K562 (cell line): ENCODE measurements around the gene C10orf105. TPM values are rescaled to one million over a fixed set of nuclear protein-coding genes. Genes with fewer than 3 reads are reported as not detected.

ENCODE experiments used
- ATAC-seq: fragments of 200-7000 bp; cut with Tn5 transposase; 3 replicates; pipeline ENCODE4 v1.9.1; 2020; ENCODE audit warnings: moderate library complexity
- BruUV-seq: library from RNA; stranded (reverse); fragments of 400-500 nt; replicated peaks from 2 replicates; lab custom pipeline; 2021; lab: Mats Ljungman, UMichigan
- CTCF ChIA-PET: fragments of 300-600 bp; formaldehyde crosslinking; extraction: SDS; loops from one replicate; lab custom pipeline; 2021; ENCODE audit warnings: low intra/inter-chr PET ratio; lab: Yijun Ruan, JAX
- POLR2A ChIA-PET: fragments of 300-600, 350-650 bp; sonication (Branson Sonifier 250); formaldehyde crosslinking; extraction: SDS; loops from one replicate; lab custom pipeline; 2021; ENCODE audit warnings: antibody characterized with exemption, inconsistent platforms; lab: Yijun Ruan, JAX
- DNase-seq, 4 experiments: peaks; one replicate each; pipeline versions ENCODE4 v3.0.0 to v3.0.0-alpha.2; 2011 to 2018; ENCODE audit warnings: low spot score in 3 of 4, mixed read lengths in 3 of 4; ENCODE audit errors: extremely low read depth in 1 of 4
- FAIRE-seq: peaks from 2 replicates; lab custom pipeline; 2011; peaks lifted over from hg19 to GRCh38; lab: Jason Lieb, UNC
- H2AFZ ChIP-seq: 2 replicates; pipeline ENCODE4 v1.6.0; 2011; ENCODE audit warnings: low read depth, low read length, control low read depth, inconsistent platforms
- H3K27ac ChIP-seq: fragments of 200-600 bp; 3 replicates; pipeline ENCODE4 v1.8.0; 2011; ENCODE audit warnings: low read depth, mild to moderate bottlenecking, control low read depth, inconsistent platforms, low read length, moderate library complexity, mixed read lengths; ENCODE audit errors: extremely low read depth
- H3K27me3 ChIP-seq, 2 experiments: fragments of 300-600 bp in 1 of 2; 2 replicates in 1 of 2; 3 replicates in 1 of 2; pipeline versions ENCODE4 v1.6.0 to v1.8.0; 2011; ENCODE audit warnings: inconsistent platforms in 2 of 2, low read length in 2 of 2, mild to moderate bottlenecking in 1 of 2, mixed read lengths in 1 of 2, moderate library complexity in 1 of 2; ENCODE audit not compliant: control insufficient read depth in 2 of 2, insufficient read depth in 2 of 2
- H3K36me3 ChIP-seq: fragments of 300-600 bp; 3 replicates; pipeline ENCODE4 v1.8.0; 2011; ENCODE audit warnings: mild to moderate bottlenecking, low read length, inconsistent platforms; ENCODE audit not compliant: control insufficient read depth, insufficient read depth
- H3K4me1 ChIP-seq, 2 experiments: fragments of 200-600 bp in 1 of 2; replicated peaks in 1 of 2; 2 replicates in 1 of 2; 3 replicates in 1 of 2; pipeline versions ENCODE4 v1.5.1 to v1.8.0; 2011; ENCODE audit warnings: inconsistent platforms in 2 of 2, low read length in 2 of 2, mild to moderate bottlenecking in 1 of 2, mixed read lengths in 1 of 2, moderate library complexity in 1 of 2; ENCODE audit not compliant: control insufficient read depth in 2 of 2, insufficient read depth in 2 of 2
- H3K4me2 ChIP-seq: 2 replicates; pipeline ENCODE4 v1.6.1; 2011; ENCODE audit warnings: low read length, control low read depth, inconsistent platforms, mixed read lengths; ENCODE audit not compliant: insufficient read depth
- H3K4me3 ChIP-seq: fragments of 200-600 bp; sonication (generic), shearing (Covaris generic); 2 replicates; pipeline ENCODE4 v1.5.1; 2016; ENCODE audit warnings: control low read depth, inconsistent platforms
- H3K79me2 ChIP-seq: fragments of 200-600 bp; 3 replicates; pipeline ENCODE4 v1.8.0; 2011; ENCODE audit warnings: low read length, inconsistent platforms; ENCODE audit not compliant: control insufficient read depth, insufficient read depth
- H3K9ac ChIP-seq, 2 experiments: 2 replicates each; pipeline versions ENCODE4 v1.6.0 to v1.6.1; 2011; ENCODE audit warnings: low read depth in 2 of 2, low read length in 2 of 2, control low read depth in 1 of 2, inconsistent platforms in 1 of 2, mild to moderate bottlenecking in 1 of 2, mixed read lengths in 1 of 2; ENCODE audit not compliant: insufficient read depth in 1 of 2
- H3K9me1 ChIP-seq: one replicate; pipeline ENCODE4 v1.6.0; 2011; ENCODE audit warnings: inconsistent platforms, mild to moderate bottlenecking, low read length, moderate library complexity; ENCODE audit not compliant: control insufficient read depth, insufficient read depth
- H3K9me3 ChIP-seq: replicated peaks from 2 replicates; pipeline ENCODE4 v1.5.1; 2011; ENCODE audit warnings: low read depth, low read length, inconsistent platforms; ENCODE audit not compliant: control insufficient read depth, insufficient read depth
- H4K20me1 ChIP-seq: replicated peaks from 2 replicates; pipeline ENCODE4 v1.6.1; 2011; ENCODE audit warnings: low read length, inconsistent platforms, mixed read lengths; ENCODE audit not compliant: control insufficient read depth, insufficient read depth
- BACH1 ChIP-seq: fragments of 200-800 bp; sonication (Bioruptor generic); IDR thresholded peaks from 2 replicates; pipeline ENCODE4 v1.6.1; 2016; ENCODE audit warnings: missing genetic modification characterization, missing compliant biosample characterization
- BCOR ChIP-seq: fragments of 450-650 bp; IDR thresholded peaks from 2 replicates; pipeline ENCODE4 v1.6.1; 2016
- CBFA2T3 ChIP-seq: fragments of 450-650 bp; IDR thresholded peaks from 2 replicates; pipeline ENCODE4 v1.6.1; 2017
- CEBPB ChIP-seq: fragments of 450-650 bp; IDR thresholded peaks from 2 replicates; pipeline ENCODE4 v1.6.1; 2016; ENCODE audit warnings: missing genetic modification characterization, missing compliant biosample characterization
- ELF2 ChIP-seq: fragments of 250-450 bp; sonication (Bioruptor Pico); IDR thresholded peaks from 2 replicates; pipeline ENCODE4 v1.5.0; 2021; ENCODE audit warnings: mild to moderate bottlenecking
- FOSL1 ChIP-seq: fragments of 200-800 bp; sonication (Bioruptor generic); conservative IDR thresholded peaks from 2 replicates; pipeline ENCODE4 v1.6.1; 2016; ENCODE audit warnings: missing genetic modification characterization, missing compliant biosample characterization
- HLTF ChIP-seq: fragments of 450-650 bp; IDR thresholded peaks from 2 replicates; pipeline ENCODE4 v1.6.1; 2016
- HMG20B ChIP-seq: fragments of 250-450 bp; sonication (Bioruptor Pico); IDR thresholded peaks from 2 replicates; pipeline ENCODE4 v1.5.0; 2021; ENCODE audit warnings: mild to moderate bottlenecking
- PHTF2 ChIP-seq: fragments of 250-450 bp; sonication (Bioruptor Pico); IDR thresholded peaks from 2 replicates; pipeline ENCODE4 v1.5.0; 2021; ENCODE audit warnings: mild to moderate bottlenecking
- RBM17 ChIP-seq: fragments of 200-400 bp; formaldehyde crosslinking; IDR thresholded peaks from 2 replicates; pipeline ENCODE4 v1.6.1; 2017; ENCODE audit warnings: low read depth, mild to moderate bottlenecking, low read length, borderline replicate concordance
- SP2 ChIP-seq: IDR thresholded peaks from 2 replicates; pipeline ENCODE4 v1.6.1; 2011; ENCODE audit warnings: mild to moderate bottlenecking, low read depth, low read length, moderate library complexity; ENCODE audit not compliant: poor library complexity, severe bottlenecking; ENCODE audit errors: extremely low read depth
- TSC22D4 ChIP-seq: fragments of 450-650 bp; IDR thresholded peaks from 2 replicates; pipeline ENCODE4 v1.6.1; 2016; ENCODE audit warnings: missing genetic modification characterization, missing biosample characterization, control low read depth
- ZFP36 ChIP-seq: fragments of 150-350 bp; IDR thresholded peaks from 2 replicates; pipeline ENCODE4 v1.6.1; 2018; ENCODE audit warnings: low read length, low read depth; ENCODE audit not compliant: partially characterized antibody
- ZNF24 ChIP-seq: fragments of 450-650 bp; IDR thresholded peaks from 2 replicates; pipeline ENCODE4 v1.6.1; 2016
- ZNF408 ChIP-seq: fragments of 250-450 bp; sonication (Bioruptor Pico); IDR thresholded peaks from 2 replicates; pipeline ENCODE4 v1.4.0; 2020; ENCODE audit warnings: low read depth, mild to moderate bottlenecking, moderate library complexity
- ZNF436 ChIP-seq: fragments of 250-450, 450-650 bp; sonication (Bioruptor Pico); formaldehyde crosslinking; IDR thresholded peaks from 2 replicates; pipeline ENCODE4 v1.7.0; 2020; ENCODE audit warnings: mild to moderate bottlenecking
- ZNF551 ChIP-seq: fragments of 250-450 bp; sonication (Bioruptor Pico); IDR thresholded peaks from 2 replicates; pipeline ENCODE4 v1.5.0; 2021; ENCODE audit warnings: mild to moderate bottlenecking, moderate library complexity
- WGBS: fragments of 100-300 bp; shearing (Covaris generic); methylation state at CpG from one replicate; pipeline ENCODE4 v1.1.6; 2016; ENCODE audit warnings: low coverage, mixed read lengths; ENCODE audit not compliant: insufficient coverage; ENCODE audit errors: missing lambda C conversion rate; 5-methylcytosine and 5-hydroxymethylcytosine counted together
- in situ Hi-C: fragments of 300-500 bp; cut with MboI; formaldehyde crosslinking; loops from 4 replicates; pipeline ENCODE4 v1.15.0; 2018; ENCODE audit warnings: inconsistent platforms, mixed read lengths
- intact Hi-C: fragments of 100-400 bp; cut with micrococcal nuclease; formaldehyde crosslinking; loops from 2 replicates; pipeline ENCODE4 v1.14.2; 2022
- polyA plus RNA-seq, 8 experiments: library from polyadenylated mRNA; depleted of rRNA in 4 of 8; stranded (reverse) in 5 of 8; unstranded in 3 of 8; fragments of >200 nt; fragmentation: Nextera tagmentation in 2 of 8; fragmentation: Illumina TruSeq in 1 of 8; extraction: Ambion mirVana in 2 of 8; extraction: Trizol in 1 of 8; gene quantifications; 2 replicates each; pipeline versions ENCODE4 v1.2.1 to v1.2.3, GENCODE V29; 2011 to 2014; ENCODE audit warnings: inconsistent platforms in 1 of 8, missing spikeins in 1 of 8
- total RNA-seq, 7 experiments: library from RNA; depleted of rRNA in 6 of 7; stranded (reverse); fragments of >200 nt in 6 of 7; fragmentation: Illumina TruSeq in 2 of 7; extraction: Trizol in 2 of 7; gene quantifications; 2 replicates each; pipeline versions ENCODE4 v1.2.1 to v1.2.3, GENCODE V29; 2011 to 2021; ENCODE audit warnings: low replicate concordance in 1 of 7
- TF ChIP-seq, protein P1 (sequence below), 2 experiments: fragments of 450-650 bp; IDR thresholded peaks; 2 replicates each; pipeline ENCODE4 v1.6.1; 2018; ENCODE audit warnings: mild to moderate bottlenecking in 2 of 2, low read depth in 1 of 2; ENCODE audit not compliant: partially characterized antibody in 2 of 2
- TF ChIP-seq, protein P2 (sequence below): fragments of 250-450 bp; sonication (Bioruptor Pico); IDR thresholded peaks from 2 replicates; pipeline ENCODE4 v1.8.0; 2022; ENCODE audit warnings: inconsistent platforms, mild to moderate bottlenecking, moderate library complexity, borderline replicate concordance

The C10orf105 gene
- total and polyA plus RNA-seq, 9 of the 15 experiments (the other 6 are each of a cell fraction or from before 2014, with no cell fraction given): 0.03 to 0.25 (median 0.04) TPM; not detected in 3

DNA sequence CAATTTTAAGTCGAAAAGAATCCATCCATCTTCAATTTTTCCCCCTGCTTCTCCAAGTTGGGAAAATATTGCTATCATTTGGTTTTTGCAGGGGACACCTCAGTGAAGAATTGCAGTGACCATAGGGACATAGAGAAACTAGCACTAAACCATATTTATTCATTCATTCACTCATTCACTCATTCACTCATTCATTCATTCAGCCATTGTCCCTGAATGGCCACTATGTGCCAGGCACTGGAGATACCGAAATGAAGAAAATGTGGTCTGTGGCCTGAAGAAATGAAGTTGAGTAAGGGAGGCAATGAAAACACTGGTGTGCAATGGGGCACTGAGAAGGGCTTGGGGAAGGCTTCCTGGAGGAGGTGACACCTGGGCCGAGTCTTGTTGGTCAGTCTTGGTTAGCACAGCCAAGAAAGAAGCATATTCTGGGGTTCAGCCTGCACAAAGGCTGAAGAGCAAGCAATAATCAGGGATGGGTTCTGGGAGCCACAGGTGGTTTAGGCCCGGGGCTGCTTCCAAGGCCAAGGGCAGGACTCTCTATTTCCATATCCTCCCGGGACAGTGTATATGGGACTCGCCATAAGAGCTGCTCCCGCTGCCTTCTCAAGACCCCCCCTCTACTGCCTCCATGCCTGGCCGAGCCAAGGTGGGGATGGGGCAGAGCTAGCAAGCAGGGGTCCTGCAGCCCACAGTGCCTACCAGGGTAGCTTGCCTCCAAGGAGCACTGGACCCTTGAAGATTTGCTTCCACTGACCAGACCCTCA lies 25.5 kb upstream of the C10orf105 start:
- H3K9me1 ChIP-seq: peaks cover 3% of the 10 kb centered on the region
- intact Hi-C loops: loop anchor here (5.0 kb wide), 1 partner anchor 108 kb away; no protein-coding TSS in a partner anchor
- H3K27ac ChIP-seq: peak overlapping the region; percentile 64; the same call in 1 of the 3 replicates
- DNase-seq (no peak), FAIRE-seq (no peak), ATAC-seq (no peak)
- no peaks in the 10 kb centered on the region for H3K79me2 ChIP-seq
- peak overlapping the region in 1 of 2 experiments; percentile 87; a peak in 1 of 4 replicates for H3K9ac ChIP-seq
- H3K4me3 ChIP-seq: no peak overlapping the region
- H3K27me3 ChIP-seq: no peaks in the 10 kb centered on the region
- in situ Hi-C loops: no loop called here
- peaks cover 61 to 66% of the 10 kb centered on the region in 2 experiments for H3K4me1 ChIP-seq
- peak overlapping the region; percentile 79 for H2AFZ ChIP-seq
- BruUV-seq: no TSS peak
- H3K36me3 ChIP-seq: no peaks in the 10 kb centered on the region
- H3K9me3 ChIP-seq: no peaks in the 10 kb centered on the region
- 75% methylated on average over 8 of the region's 8 CpGs for WGBS
- no peaks in the 10 kb centered on the region for H4K20me1 ChIP-seq
- H3K4me2 ChIP-seq: no peak overlapping the region
- POLR2A ChIA-PET: interaction anchor here (0.5 to 1.3 kb wide), 5 partner anchors 10 to 533 kb away, joined by 3 to 5 read pairs (median 3); no protein-coding TSS in a partner anchor
- CTCF ChIA-PET: no interaction called here
- no peak for TF ChIP-seq ZNF408 (CRISPR knock-in tag)
- TF ChIP-seq, protein P1, sequence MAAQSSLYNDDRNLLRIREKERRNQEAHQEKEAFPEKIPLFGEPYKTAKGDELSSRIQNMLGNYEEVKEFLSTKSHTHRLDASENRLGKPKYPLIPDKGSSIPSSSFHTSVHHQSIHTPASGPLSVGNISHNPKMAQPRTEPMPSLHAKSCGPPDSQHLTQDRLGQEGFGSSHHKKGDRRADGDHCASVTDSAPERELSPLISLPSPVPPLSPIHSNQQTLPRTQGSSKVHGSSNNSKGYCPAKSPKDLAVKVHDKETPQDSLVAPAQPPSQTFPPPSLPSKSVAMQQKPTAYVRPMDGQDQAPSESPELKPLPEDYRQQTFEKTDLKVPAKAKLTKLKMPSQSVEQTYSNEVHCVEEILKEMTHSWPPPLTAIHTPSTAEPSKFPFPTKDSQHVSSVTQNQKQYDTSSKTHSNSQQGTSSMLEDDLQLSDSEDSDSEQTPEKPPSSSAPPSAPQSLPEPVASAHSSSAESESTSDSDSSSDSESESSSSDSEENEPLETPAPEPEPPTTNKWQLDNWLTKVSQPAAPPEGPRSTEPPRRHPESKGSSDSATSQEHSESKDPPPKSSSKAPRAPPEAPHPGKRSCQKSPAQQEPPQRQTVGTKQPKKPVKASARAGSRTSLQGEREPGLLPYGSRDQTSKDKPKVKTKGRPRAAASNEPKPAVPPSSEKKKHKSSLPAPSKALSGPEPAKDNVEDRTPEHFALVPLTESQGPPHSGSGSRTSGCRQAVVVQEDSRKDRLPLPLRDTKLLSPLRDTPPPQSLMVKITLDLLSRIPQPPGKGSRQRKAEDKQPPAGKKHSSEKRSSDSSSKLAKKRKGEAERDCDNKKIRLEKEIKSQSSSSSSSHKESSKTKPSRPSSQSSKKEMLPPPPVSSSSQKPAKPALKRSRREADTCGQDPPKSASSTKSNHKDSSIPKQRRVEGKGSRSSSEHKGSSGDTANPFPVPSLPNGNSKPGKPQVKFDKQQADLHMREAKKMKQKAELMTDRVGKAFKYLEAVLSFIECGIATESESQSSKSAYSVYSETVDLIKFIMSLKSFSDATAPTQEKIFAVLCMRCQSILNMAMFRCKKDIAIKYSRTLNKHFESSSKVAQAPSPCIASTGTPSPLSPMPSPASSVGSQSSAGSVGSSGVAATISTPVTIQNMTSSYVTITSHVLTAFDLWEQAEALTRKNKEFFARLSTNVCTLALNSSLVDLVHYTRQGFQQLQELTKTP (IDR thresholded peaks at IDR 0.05; ENCODE audit: low read depth in 1 of 2, partially characterized antibody in 2 of 2): no peak
- TF ChIP-seq ZFP36: peak; percentile 93
- TF ChIP-seq ZNF436 (CRISPR knock-in tag): peak; percentile 44; the same call in 1 of the 2 replicates
- no peak for TF ChIP-seq SP2
- TF ChIP-seq ZNF551 (CRISPR knock-in tag): no peak
- no peak for TF ChIP-seq CEBPB
- TF ChIP-seq BCOR: peak; percentile 74
- no peak for TF ChIP-seq PHTF2 (CRISPR knock-in tag)
- TF ChIP-seq, protein P2, sequence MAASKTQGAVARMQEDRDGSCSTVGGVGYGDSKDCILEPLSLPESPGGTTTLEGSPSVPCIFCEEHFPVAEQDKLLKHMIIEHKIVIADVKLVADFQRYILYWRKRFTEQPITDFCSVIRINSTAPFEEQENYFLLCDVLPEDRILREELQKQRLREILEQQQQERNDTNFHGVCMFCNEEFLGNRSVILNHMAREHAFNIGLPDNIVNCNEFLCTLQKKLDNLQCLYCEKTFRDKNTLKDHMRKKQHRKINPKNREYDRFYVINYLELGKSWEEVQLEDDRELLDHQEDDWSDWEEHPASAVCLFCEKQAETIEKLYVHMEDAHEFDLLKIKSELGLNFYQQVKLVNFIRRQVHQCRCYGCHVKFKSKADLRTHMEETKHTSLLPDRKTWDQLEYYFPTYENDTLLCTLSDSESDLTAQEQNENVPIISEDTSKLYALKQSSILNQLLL (CRISPR knock-in tag): no peak
- TF ChIP-seq FOSL1 (tag): no peak
- TF ChIP-seq RBM17: no peak
- no peak for TF ChIP-seq ELF2 (CRISPR knock-in tag)
- TF ChIP-seq HMG20B (CRISPR knock-in tag): no peak
- TF ChIP-seq TSC22D4 (tag): no peak
- TF ChIP-seq HLTF: no peak
- no peak for TF ChIP-seq CBFA2T3
- peak; percentile 98 for TF ChIP-seq ZNF24
- TF ChIP-seq BACH1 (tag): no peak
